GM23248 (cell line): ENCODE data around the gene AAK1.

Source experiments
- EZH2 ChIP-seq: fragments of 200-600 bp; sonication (generic); IDR thresholded peaks from 2 replicates; pipeline ENCODE4 v1.6.1; 2018; ENCODE audit warnings: antibody characterized with exemption, mild to moderate bottlenecking; ENCODE audit not compliant: insufficient read depth, poor library complexity, severe bottlenecking
- EZH2phosphoT487 ChIP-seq: fragments of 200-600 bp; sonication (generic); IDR thresholded peaks from 2 replicates; pipeline ENCODE4 v1.6.1; 2018; ENCODE audit warnings: antibody characterized with exemption, moderate library complexity, mild to moderate bottlenecking, low read depth; ENCODE audit not compliant: insufficient read depth

- TF ChIP-seq EZH2: no peak
- no peak for TF ChIP-seq EZH2phosphoT487
These were observed 107.7 kb downstream of the AAK1 start for GRCh38 chr2:69535817-69536241.
